GDM1 (cell line): Measurements from ENCODE around the gene MYOD1.

Source experiments
- DNase-seq: peaks from one replicate; lab custom pipeline; 2025; lab: John Stamatoyannopoulos, UW

MYOD1 gene

DNA sequence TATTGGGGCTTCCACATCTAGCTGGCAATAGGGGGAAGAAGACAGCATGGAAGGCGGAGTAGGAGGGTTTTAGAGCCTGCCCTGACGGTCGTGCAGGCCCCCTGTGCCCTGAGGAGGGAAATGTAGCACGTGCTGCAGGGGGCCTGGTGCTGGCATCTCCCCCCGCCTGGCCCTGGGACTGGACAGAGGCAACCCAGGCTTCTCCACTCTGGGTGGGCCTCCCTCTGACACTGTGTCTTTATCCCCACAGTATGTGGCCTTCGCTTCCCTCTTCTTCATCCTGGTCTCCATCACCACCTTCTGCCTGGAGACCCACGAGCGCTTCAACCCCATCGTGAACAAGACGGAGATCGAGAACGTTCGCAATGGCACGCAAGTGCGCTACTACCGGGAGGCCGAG is 52.0 kb downstream of the MYOD1 start:
- no peak for DNase-seq
